Measurements from ENCODE around the gene SPOPL. TPM values are rescaled to one million over a fixed set of nuclear protein-coding genes. Genes with fewer than 3 reads are reported as not detected.

Gene SPOPL
- polyA plus RNA-seq, 1 donor from 2014 or later: 16.4 TPM

DNA sequence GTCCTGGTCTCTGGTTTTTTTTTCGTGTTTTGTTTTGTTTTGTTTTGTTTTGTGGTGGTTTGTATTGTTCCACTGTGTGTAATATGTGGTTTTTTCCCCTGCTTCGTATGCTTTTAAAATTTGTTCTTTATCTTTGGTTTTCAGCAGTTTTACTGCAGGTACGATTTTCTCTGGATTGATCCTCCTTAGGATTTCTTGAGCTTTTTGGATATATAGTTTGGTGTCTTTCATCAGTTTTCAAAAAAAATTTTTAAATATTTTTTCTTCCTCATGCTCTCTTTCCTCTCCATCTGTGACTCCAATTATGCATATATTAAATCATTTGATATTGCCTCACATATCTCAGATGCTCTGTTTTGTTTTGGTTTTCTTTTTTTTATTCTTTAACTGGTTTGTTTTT, 78.0 kb downstream of the SPOPL start:
- no peaks in the 10 kb centered on the region for H3F3A ChIP-seq (ENCODE audit: insufficient read depth, low read length, poor library complexity, severe bottlenecking)
- no peak for TF ChIP-seq CTCF (IDR thresholded peaks at IDR 0.05; ENCODE audit: poor library complexity, severe bottlenecking)
- no peak for TF ChIP-seq TAF1 (IDR thresholded peaks at IDR 0.05; ENCODE audit: low read depth)
- no peak for TF ChIP-seq MXI1 (conservative IDR thresholded peaks at IDR 0.05; ENCODE audit: poor library complexity, severe bottlenecking)
- no peak for TF ChIP-seq POLR2AphosphoS5 (IDR thresholded peaks at IDR 0.05)
- TF ChIP-seq, protein P1, sequence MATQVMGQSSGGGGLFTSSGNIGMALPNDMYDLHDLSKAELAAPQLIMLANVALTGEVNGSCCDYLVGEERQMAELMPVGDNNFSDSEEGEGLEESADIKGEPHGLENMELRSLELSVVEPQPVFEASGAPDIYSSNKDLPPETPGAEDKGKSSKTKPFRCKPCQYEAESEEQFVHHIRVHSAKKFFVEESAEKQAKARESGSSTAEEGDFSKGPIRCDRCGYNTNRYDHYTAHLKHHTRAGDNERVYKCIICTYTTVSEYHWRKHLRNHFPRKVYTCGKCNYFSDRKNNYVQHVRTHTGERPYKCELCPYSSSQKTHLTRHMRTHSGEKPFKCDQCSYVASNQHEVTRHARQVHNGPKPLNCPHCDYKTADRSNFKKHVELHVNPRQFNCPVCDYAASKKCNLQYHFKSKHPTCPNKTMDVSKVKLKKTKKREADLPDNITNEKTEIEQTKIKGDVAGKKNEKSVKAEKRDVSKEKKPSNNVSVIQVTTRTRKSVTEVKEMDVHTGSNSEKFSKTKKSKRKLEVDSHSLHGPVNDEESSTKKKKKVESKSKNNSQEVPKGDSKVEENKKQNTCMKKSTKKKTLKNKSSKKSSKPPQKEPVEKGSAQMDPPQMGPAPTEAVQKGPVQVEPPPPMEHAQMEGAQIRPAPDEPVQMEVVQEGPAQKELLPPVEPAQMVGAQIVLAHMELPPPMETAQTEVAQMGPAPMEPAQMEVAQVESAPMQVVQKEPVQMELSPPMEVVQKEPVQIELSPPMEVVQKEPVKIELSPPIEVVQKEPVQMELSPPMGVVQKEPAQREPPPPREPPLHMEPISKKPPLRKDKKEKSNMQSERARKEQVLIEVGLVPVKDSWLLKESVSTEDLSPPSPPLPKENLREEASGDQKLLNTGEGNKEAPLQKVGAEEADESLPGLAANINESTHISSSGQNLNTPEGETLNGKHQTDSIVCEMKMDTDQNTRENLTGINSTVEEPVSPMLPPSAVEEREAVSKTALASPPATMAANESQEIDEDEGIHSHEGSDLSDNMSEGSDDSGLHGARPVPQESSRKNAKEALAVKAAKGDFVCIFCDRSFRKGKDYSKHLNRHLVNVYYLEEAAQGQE (IDR thresholded peaks at IDR 0.05; ENCODE audit: borderline replicate concordance): no peak
- TF ChIP-seq EZH2 (IDR thresholded peaks at IDR 0.05; ENCODE audit: borderline replicate concordance, insufficient read depth, low read length, poor library complexity, severe bottlenecking): no peak
- TF ChIP-seq RAD21 (conservative IDR thresholded peaks at IDR 0.05): no peak
- no peak for TF ChIP-seq EP300 (conservative IDR thresholded peaks at IDR 0.05; ENCODE audit: poor library complexity, severe bottlenecking)
- TF ChIP-seq SMC3 (conservative IDR thresholded peaks at IDR 0.05; ENCODE audit: poor library complexity): no peak
- H3K9me2 ChIP-seq (ENCODE audit: insufficient read depth, low read length): no peaks in the 10 kb centered on the region

DNA sequence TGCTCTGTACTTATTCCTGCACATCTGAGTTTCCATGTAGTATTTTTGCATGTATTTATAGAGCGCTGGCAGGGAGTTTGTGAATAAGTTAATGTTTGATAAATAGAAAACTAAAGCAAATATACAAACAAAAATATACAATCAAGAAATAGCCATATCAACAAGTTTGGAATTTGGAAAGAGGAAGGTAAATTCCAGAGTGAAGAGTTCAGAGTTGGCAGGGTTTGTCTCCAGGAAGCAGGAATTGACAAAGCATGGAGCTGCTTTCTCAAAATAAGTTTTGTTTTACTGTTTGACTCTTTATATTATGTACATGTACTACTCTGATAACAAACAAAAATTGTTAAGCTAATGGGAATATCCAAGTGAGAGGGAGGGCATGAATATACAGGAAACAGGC, 80.3 kb downstream of the SPOPL start:
- no peak overlapping the region for H3K4me3 ChIP-seq (ENCODE audit: low read length)
- H3K36me3 ChIP-seq (ENCODE audit: insufficient read depth, low read length): no peaks in the 10 kb centered on the region
- no peaks in the 10 kb centered on the region for H4K20me1 ChIP-seq (ENCODE audit: insufficient read depth)
- H3K9ac ChIP-seq (ENCODE audit: low read length): no peak overlapping the region
- H3K27me3 ChIP-seq (ENCODE audit: insufficient read depth, low read depth, low read length): no peaks in the 10 kb centered on the region
- H2AFZ ChIP-seq (ENCODE audit: low read depth, low read length): no peak overlapping the region
- H3K79me2 ChIP-seq (replicated peaks; ENCODE audit: insufficient read depth, low read length): no peaks in the 10 kb centered on the region
- H3F3A ChIP-seq (ENCODE audit: insufficient read depth, low read length, poor library complexity, severe bottlenecking): no peaks in the 10 kb centered on the region
- no peak overlapping the region for H3K4me2 ChIP-seq (ENCODE audit: low read length)
- H3K27ac ChIP-seq (ENCODE audit: low read length): no peak overlapping the region
- no peaks in the 10 kb centered on the region for H3K9me3 ChIP-seq (ENCODE audit: low read length)
- TF ChIP-seq RAD21 (conservative IDR thresholded peaks at IDR 0.05) (no peak), POLR2AphosphoS5 (IDR thresholded peaks at IDR 0.05) (no peak), EP300 (conservative IDR thresholded peaks at IDR 0.05; ENCODE audit: poor library complexity, severe bottlenecking) (no peak)
- no peaks in the 10 kb centered on the region for H3K9me2 ChIP-seq (ENCODE audit: insufficient read depth, low read length)

More for the DNA sequence above, 78.0 kb downstream of the SPOPL start:
- no peak overlapping the region for H3K27ac ChIP-seq (ENCODE audit: low read length)
- H3K79me2 ChIP-seq (replicated peaks; ENCODE audit: insufficient read depth, low read length): no peaks in the 10 kb centered on the region
- no peak overlapping the region for H2AFZ ChIP-seq (ENCODE audit: low read depth, low read length)
- peaks cover 4% of the 10 kb centered on the region for H3K36me3 ChIP-seq (ENCODE audit: insufficient read depth, low read length)
- no peak overlapping the region for H3K9ac ChIP-seq (ENCODE audit: low read length)
- no peak overlapping the region for H3K4me2 ChIP-seq (ENCODE audit: low read length)
- H4K20me1 ChIP-seq (ENCODE audit: insufficient read depth): no peaks in the 10 kb centered on the region
- H3K9me3 ChIP-seq (ENCODE audit: low read length): peaks cover 5% of the 10 kb centered on the region
- H3K4me3 ChIP-seq (ENCODE audit: low read length): no peak overlapping the region
- H3K27me3 ChIP-seq (ENCODE audit: insufficient read depth, low read depth, low read length): no peaks in the 10 kb centered on the region

DNA sequence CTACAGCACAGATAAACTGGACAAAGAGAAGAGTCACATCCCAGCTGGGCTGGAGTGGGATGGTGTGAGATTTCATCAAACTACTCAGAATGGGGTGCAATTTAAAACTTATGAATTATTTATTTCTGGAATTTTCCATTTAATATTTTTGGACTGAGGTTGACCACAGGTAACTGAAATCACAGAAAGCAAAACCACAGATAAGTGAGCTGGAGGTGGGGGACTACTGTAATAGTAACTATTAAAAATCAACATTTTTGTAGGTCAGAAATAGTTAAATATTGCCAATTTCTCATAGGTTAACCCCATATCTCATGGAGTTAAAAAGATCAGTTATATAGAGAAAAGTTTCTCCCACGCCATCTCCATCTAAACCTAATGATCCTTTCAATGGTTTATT, 88.1 kb downstream of the SPOPL start:
- Histone ChIP-seq H3K79me2 (replicated peaks; ENCODE audit: insufficient read depth, low read length) (no peaks in the 10 kb centered on the region), H3K36me3 (ENCODE audit: insufficient read depth, low read length) (no peaks in the 10 kb centered on the region), H3K9me2 (ENCODE audit: insufficient read depth, low read length) (no peaks in the 10 kb centered on the region), H3F3A (ENCODE audit: insufficient read depth, low read length, poor library complexity, severe bottlenecking) (no peaks in the 10 kb centered on the region), H3K9ac (ENCODE audit: low read length) (no peak overlapping the region), H2AFZ (ENCODE audit: low read depth, low read length) (no peak overlapping the region), H4K20me1 (ENCODE audit: insufficient read depth) (no peaks in the 10 kb centered on the region), H3K27ac (ENCODE audit: low read length) (no peak overlapping the region), H3K4me3 (ENCODE audit: low read length) (no peak overlapping the region), H3K27me3 (ENCODE audit: insufficient read depth, low read depth, low read length) (no peaks in the 10 kb centered on the region), H3K9me3 (ENCODE audit: low read length) (no peaks in the 10 kb centered on the region), H3K4me2 (ENCODE audit: low read length) (no peak overlapping the region)
- TF ChIP-seq EZH2 (IDR thresholded peaks at IDR 0.05; ENCODE audit: borderline replicate concordance, insufficient read depth, low read length, poor library complexity, severe bottlenecking) (no peak), CTCF (IDR thresholded peaks at IDR 0.05; ENCODE audit: poor library complexity, severe bottlenecking) (no peak), TAF1 (IDR thresholded peaks at IDR 0.05; ENCODE audit: low read depth) (no peak), MXI1 (conservative IDR thresholded peaks at IDR 0.05; ENCODE audit: poor library complexity, severe bottlenecking) (no peak)
- TF ChIP-seq, protein P1 (IDR thresholded peaks at IDR 0.05; ENCODE audit: borderline replicate concordance): no peak
